ENCODE measurements around the gene ARMC8.

Gene ARMC8

DNA sequence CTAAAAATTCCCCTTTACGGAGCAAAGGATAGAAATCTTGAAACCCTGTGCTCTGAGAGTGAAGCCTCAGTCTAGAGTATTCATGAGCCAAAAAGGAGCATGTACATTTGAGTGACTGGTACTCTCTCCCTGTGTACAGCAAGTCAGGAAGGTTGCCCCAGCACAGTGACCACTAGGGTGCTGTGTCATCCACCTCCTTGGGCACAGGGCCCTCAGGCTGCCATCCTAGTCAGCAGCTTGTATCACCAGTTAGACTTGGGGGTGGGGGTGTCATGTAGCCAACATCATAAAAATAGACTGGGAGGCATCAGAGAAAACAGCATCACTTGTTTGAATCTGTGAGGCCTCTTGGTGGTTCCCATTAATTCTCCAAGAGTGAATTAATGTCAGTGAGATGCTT is 130.6 kb downstream of the ARMC8 start:
- TF ChIP-seq FOXP2 (optimal IDR thresholded peaks at IDR 0.05; ENCODE audit: borderline replicate concordance, extremely low read depth, extremely low read length, insufficient read depth): no peak
- TF ChIP-seq POLR2AphosphoS5 (IDR thresholded peaks at IDR 0.05; ENCODE audit: low read depth, low read length): no peak
- TF ChIP-seq SIN3A (IDR thresholded peaks at IDR 0.05; ENCODE audit: borderline replicate concordance, insufficient read depth, low read length): no peak
- no peak for TF ChIP-seq TAF1 (IDR thresholded peaks at IDR 0.05; ENCODE audit: borderline replicate concordance, insufficient read depth, low read length)
- TF ChIP-seq, protein P1, sequence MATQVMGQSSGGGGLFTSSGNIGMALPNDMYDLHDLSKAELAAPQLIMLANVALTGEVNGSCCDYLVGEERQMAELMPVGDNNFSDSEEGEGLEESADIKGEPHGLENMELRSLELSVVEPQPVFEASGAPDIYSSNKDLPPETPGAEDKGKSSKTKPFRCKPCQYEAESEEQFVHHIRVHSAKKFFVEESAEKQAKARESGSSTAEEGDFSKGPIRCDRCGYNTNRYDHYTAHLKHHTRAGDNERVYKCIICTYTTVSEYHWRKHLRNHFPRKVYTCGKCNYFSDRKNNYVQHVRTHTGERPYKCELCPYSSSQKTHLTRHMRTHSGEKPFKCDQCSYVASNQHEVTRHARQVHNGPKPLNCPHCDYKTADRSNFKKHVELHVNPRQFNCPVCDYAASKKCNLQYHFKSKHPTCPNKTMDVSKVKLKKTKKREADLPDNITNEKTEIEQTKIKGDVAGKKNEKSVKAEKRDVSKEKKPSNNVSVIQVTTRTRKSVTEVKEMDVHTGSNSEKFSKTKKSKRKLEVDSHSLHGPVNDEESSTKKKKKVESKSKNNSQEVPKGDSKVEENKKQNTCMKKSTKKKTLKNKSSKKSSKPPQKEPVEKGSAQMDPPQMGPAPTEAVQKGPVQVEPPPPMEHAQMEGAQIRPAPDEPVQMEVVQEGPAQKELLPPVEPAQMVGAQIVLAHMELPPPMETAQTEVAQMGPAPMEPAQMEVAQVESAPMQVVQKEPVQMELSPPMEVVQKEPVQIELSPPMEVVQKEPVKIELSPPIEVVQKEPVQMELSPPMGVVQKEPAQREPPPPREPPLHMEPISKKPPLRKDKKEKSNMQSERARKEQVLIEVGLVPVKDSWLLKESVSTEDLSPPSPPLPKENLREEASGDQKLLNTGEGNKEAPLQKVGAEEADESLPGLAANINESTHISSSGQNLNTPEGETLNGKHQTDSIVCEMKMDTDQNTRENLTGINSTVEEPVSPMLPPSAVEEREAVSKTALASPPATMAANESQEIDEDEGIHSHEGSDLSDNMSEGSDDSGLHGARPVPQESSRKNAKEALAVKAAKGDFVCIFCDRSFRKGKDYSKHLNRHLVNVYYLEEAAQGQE (IDR thresholded peaks at IDR 0.05; ENCODE audit: insufficient read depth in 1 of 2, low read depth in 2 of 2, low read length in 2 of 2): no peak

- TF ChIP-seq, protein P1 (IDR thresholded peaks at IDR 0.05; ENCODE audit: insufficient read depth in 1 of 2, low read depth in 2 of 2, low read length in 2 of 2): no peak
- TF ChIP-seq SIN3A (IDR thresholded peaks at IDR 0.05; ENCODE audit: borderline replicate concordance, insufficient read depth, low read length) (no peak), POLR2AphosphoS5 (IDR thresholded peaks at IDR 0.05; ENCODE audit: low read depth, low read length) (no peak), TAF1 (IDR thresholded peaks at IDR 0.05; ENCODE audit: borderline replicate concordance, insufficient read depth, low read length) (no peak), FOXP2 (optimal IDR thresholded peaks at IDR 0.05; ENCODE audit: borderline replicate concordance, extremely low read depth, extremely low read length, insufficient read depth) (no peak)
These were observed 136.9 kb downstream of the ARMC8 start for GRCh38 chr3:138323971-138324370.

- TF ChIP-seq POLR2AphosphoS5 (IDR thresholded peaks at IDR 0.05; ENCODE audit: low read depth, low read length) (no peak), SIN3A (IDR thresholded peaks at IDR 0.05; ENCODE audit: borderline replicate concordance, insufficient read depth, low read length) (no peak), TAF1 (IDR thresholded peaks at IDR 0.05; ENCODE audit: borderline replicate concordance, insufficient read depth, low read length) (no peak), FOXP2 (optimal IDR thresholded peaks at IDR 0.05; ENCODE audit: borderline replicate concordance, extremely low read depth, extremely low read length, insufficient read depth) (no peak)
- TF ChIP-seq, protein P1 (IDR thresholded peaks at IDR 0.05; ENCODE audit: insufficient read depth in 1 of 2, low read depth in 2 of 2, low read length in 2 of 2): no peak
These were observed 138.9 kb downstream of the ARMC8 start for GRCh38 chr3:138325990-138326389.

DNA sequence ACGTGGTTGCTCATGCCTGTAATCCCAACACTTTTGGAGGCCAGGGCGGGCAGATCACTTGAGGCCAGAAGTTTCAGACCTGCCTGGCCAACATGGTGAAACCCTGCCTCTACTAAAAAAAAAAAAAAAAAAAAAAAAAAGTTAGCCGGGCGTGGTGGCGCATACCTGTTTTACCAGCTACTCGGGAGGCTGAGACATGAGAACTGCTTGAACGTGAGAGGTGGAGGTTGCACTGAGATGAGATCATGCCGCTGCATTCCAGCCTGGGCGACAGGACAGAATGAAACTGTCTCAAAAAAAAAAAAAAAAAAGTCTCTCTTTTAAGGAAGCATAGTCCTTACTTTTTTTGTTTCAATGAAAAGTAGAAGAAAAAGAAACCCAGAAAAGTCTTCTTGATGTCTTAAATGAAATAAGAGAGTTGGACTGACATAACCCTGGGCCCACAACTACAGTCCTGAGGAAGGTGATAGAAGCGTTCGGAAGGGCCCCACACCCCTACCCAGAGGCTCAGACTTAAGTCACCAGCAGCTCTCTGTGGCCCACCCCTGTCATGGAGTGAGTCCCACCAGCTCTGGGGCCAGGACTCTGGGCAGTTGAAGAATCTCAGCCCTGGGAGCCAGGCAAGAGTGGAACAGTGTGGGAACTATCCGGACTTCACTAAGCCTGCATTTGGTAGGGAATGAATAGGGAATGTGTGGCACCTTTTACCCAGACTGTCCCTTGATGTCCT is 139.9 kb downstream of the ARMC8 start:
- TF ChIP-seq TAF1 (IDR thresholded peaks at IDR 0.05; ENCODE audit: borderline replicate concordance, insufficient read depth, low read length) (no peak), POLR2AphosphoS5 (IDR thresholded peaks at IDR 0.05; ENCODE audit: low read depth, low read length) (no peak), FOXP2 (optimal IDR thresholded peaks at IDR 0.05; ENCODE audit: borderline replicate concordance, extremely low read depth, extremely low read length, insufficient read depth) (no peak), SIN3A (IDR thresholded peaks at IDR 0.05; ENCODE audit: borderline replicate concordance, insufficient read depth, low read length) (no peak)
- TF ChIP-seq, protein P1 (IDR thresholded peaks at IDR 0.05; ENCODE audit: insufficient read depth in 1 of 2, low read depth in 2 of 2, low read length in 2 of 2): no peak

All from PFSK-1 (cell line).